K562 (cell line): Measurements from ENCODE around the gene STMND1. TPM values are rescaled to one million over a fixed set of nuclear protein-coding genes. Genes with fewer than 3 reads are reported as not detected.

Experiments
- ATAC-seq: fragments of 200-7000 bp; cut with Tn5 transposase; 3 replicates; pipeline ENCODE4 v1.9.1; 2020; ENCODE audit warnings: moderate library complexity
- BruUV-seq: library from RNA; stranded (reverse); fragments of 400-500 nt; replicated peaks from 2 replicates; lab custom pipeline; 2021; lab: Mats Ljungman, UMichigan
- CTCF ChIA-PET: fragments of 300-600 bp; formaldehyde crosslinking; extraction: SDS; loops from one replicate; lab custom pipeline; 2021; ENCODE audit warnings: low intra/inter-chr PET ratio; lab: Yijun Ruan, JAX
- POLR2A ChIA-PET: fragments of 300-600, 350-650 bp; sonication (Branson Sonifier 250); formaldehyde crosslinking; extraction: SDS; loops from one replicate; lab custom pipeline; 2021; ENCODE audit warnings: antibody characterized with exemption, inconsistent platforms; lab: Yijun Ruan, JAX
- DNase-seq, 4 experiments: peaks; one replicate each; pipeline versions ENCODE4 v3.0.0 to v3.0.0-alpha.2; 2011 to 2018; ENCODE audit warnings: low spot score in 3 of 4, mixed read lengths in 3 of 4; ENCODE audit errors: extremely low read depth in 1 of 4
- FAIRE-seq: peaks from 2 replicates; lab custom pipeline; 2011; peaks lifted over from hg19 to GRCh38; lab: Jason Lieb, UNC
- H2AFZ ChIP-seq: 2 replicates; pipeline ENCODE4 v1.6.0; 2011; ENCODE audit warnings: low read depth, low read length, control low read depth, inconsistent platforms
- H3K27ac ChIP-seq: fragments of 200-600 bp; 3 replicates; pipeline ENCODE4 v1.8.0; 2011; ENCODE audit warnings: low read depth, mild to moderate bottlenecking, control low read depth, inconsistent platforms, low read length, moderate library complexity, mixed read lengths; ENCODE audit errors: extremely low read depth
- H3K27me3 ChIP-seq, 2 experiments: fragments of 300-600 bp in 1 of 2; 2 replicates in 1 of 2; 3 replicates in 1 of 2; pipeline versions ENCODE4 v1.6.0 to v1.8.0; 2011; ENCODE audit warnings: inconsistent platforms in 2 of 2, low read length in 2 of 2, mild to moderate bottlenecking in 1 of 2, mixed read lengths in 1 of 2, moderate library complexity in 1 of 2; ENCODE audit not compliant: control insufficient read depth in 2 of 2, insufficient read depth in 2 of 2
- H3K36me3 ChIP-seq: fragments of 300-600 bp; 3 replicates; pipeline ENCODE4 v1.8.0; 2011; ENCODE audit warnings: mild to moderate bottlenecking, low read length, inconsistent platforms; ENCODE audit not compliant: control insufficient read depth, insufficient read depth
- H3K4me1 ChIP-seq, 2 experiments: fragments of 200-600 bp in 1 of 2; replicated peaks in 1 of 2; 2 replicates in 1 of 2; 3 replicates in 1 of 2; pipeline versions ENCODE4 v1.5.1 to v1.8.0; 2011; ENCODE audit warnings: inconsistent platforms in 2 of 2, low read length in 2 of 2, mild to moderate bottlenecking in 1 of 2, mixed read lengths in 1 of 2, moderate library complexity in 1 of 2; ENCODE audit not compliant: control insufficient read depth in 2 of 2, insufficient read depth in 2 of 2
- H3K4me2 ChIP-seq: 2 replicates; pipeline ENCODE4 v1.6.1; 2011; ENCODE audit warnings: low read length, control low read depth, inconsistent platforms, mixed read lengths; ENCODE audit not compliant: insufficient read depth
- H3K4me3 ChIP-seq: fragments of 200-600 bp; sonication (generic), shearing (Covaris generic); 2 replicates; pipeline ENCODE4 v1.5.1; 2016; ENCODE audit warnings: control low read depth, inconsistent platforms
- H3K79me2 ChIP-seq: fragments of 200-600 bp; 3 replicates; pipeline ENCODE4 v1.8.0; 2011; ENCODE audit warnings: low read length, inconsistent platforms; ENCODE audit not compliant: control insufficient read depth, insufficient read depth
- H3K9ac ChIP-seq, 2 experiments: 2 replicates each; pipeline versions ENCODE4 v1.6.0 to v1.6.1; 2011; ENCODE audit warnings: low read depth in 2 of 2, low read length in 2 of 2, control low read depth in 1 of 2, inconsistent platforms in 1 of 2, mild to moderate bottlenecking in 1 of 2, mixed read lengths in 1 of 2; ENCODE audit not compliant: insufficient read depth in 1 of 2
- H3K9me1 ChIP-seq: one replicate; pipeline ENCODE4 v1.6.0; 2011; ENCODE audit warnings: inconsistent platforms, mild to moderate bottlenecking, low read length, moderate library complexity; ENCODE audit not compliant: control insufficient read depth, insufficient read depth
- H3K9me3 ChIP-seq: replicated peaks from 2 replicates; pipeline ENCODE4 v1.5.1; 2011; ENCODE audit warnings: low read depth, low read length, inconsistent platforms; ENCODE audit not compliant: control insufficient read depth, insufficient read depth
- H4K20me1 ChIP-seq: replicated peaks from 2 replicates; pipeline ENCODE4 v1.6.1; 2011; ENCODE audit warnings: low read length, inconsistent platforms, mixed read lengths; ENCODE audit not compliant: control insufficient read depth, insufficient read depth
- CBX5 ChIP-seq: IDR thresholded peaks from 2 replicates; pipeline ENCODE4 v1.6.1; 2014; ENCODE audit warnings: low read depth, borderline replicate concordance
- DIDO1 ChIP-seq: fragments of 450-650 bp; IDR thresholded peaks from 2 replicates; pipeline ENCODE4 v1.6.1; 2016; ENCODE audit warnings: low read depth, missing biosample characterization, missing genetic modification characterization
- MCM3 ChIP-seq: fragments of 450-650 bp; IDR thresholded peaks from 2 replicates; pipeline ENCODE4 v1.6.1; 2016
- NR3C1 ChIP-seq: sonication (generic); formaldehyde crosslinking; IDR thresholded peaks from 2 replicates; pipeline ENCODE4 v1.8.1; 2022; ENCODE audit warnings: missing genetic modification reagents
- SMAD4 ChIP-seq: fragments of 250-450 bp; sonication (Bioruptor Pico); conservative IDR thresholded peaks from 2 replicates; pipeline ENCODE4 v1.8.0; 2021; ENCODE audit warnings: inconsistent platforms, mild to moderate bottlenecking, moderate library complexity
- SRSF7 ChIP-seq: fragments of 200-400 bp; formaldehyde crosslinking; optimal IDR thresholded peaks from 2 replicates; pipeline ENCODE3; 2017; ENCODE audit warnings: mild to moderate bottlenecking, low read depth, low read length
- TAF9B ChIP-seq: fragments of 450-650 bp; IDR thresholded peaks from 2 replicates; pipeline ENCODE4 v1.6.1; 2018; ENCODE audit warnings: mild to moderate bottlenecking; ENCODE audit not compliant: partially characterized antibody
- USF1 ChIP-seq: sonication (generic); formaldehyde crosslinking; IDR thresholded peaks from 2 replicates; pipeline ENCODE4 v1.9.0; 2022; ENCODE audit warnings: mild to moderate bottlenecking, missing genetic modification reagents
- ZBTB33 ChIP-seq: sonication (generic); formaldehyde crosslinking; IDR thresholded peaks from 2 replicates; pipeline ENCODE4 v1.8.1; 2023; ENCODE audit warnings: mild to moderate bottlenecking, missing genetic modification reagents
- ZNF121 ChIP-seq: sonication (generic); formaldehyde crosslinking; conservative IDR thresholded peaks from 2 replicates; pipeline ENCODE4 v1.8.0; 2022; ENCODE audit warnings: missing genetic modification reagents
- ZNF592 ChIP-seq: fragments of 450-650 bp; IDR thresholded peaks from 2 replicates; pipeline ENCODE4 v1.6.1; 2017; ENCODE audit warnings: antibody characterized with exemption, mild to moderate bottlenecking
- in situ Hi-C: fragments of 300-500 bp; cut with MboI; formaldehyde crosslinking; loops from 4 replicates; pipeline ENCODE4 v1.15.0; 2018; ENCODE audit warnings: inconsistent platforms, mixed read lengths
- intact Hi-C: fragments of 100-400 bp; cut with micrococcal nuclease; formaldehyde crosslinking; loops from 2 replicates; pipeline ENCODE4 v1.14.2; 2022
- polyA plus RNA-seq, 8 experiments: library from polyadenylated mRNA; depleted of rRNA in 4 of 8; stranded (reverse) in 5 of 8; unstranded in 3 of 8; fragments of >200 nt; fragmentation: Nextera tagmentation in 2 of 8; fragmentation: Illumina TruSeq in 1 of 8; extraction: Ambion mirVana in 2 of 8; extraction: Trizol in 1 of 8; gene quantifications; 2 replicates each; pipeline versions ENCODE4 v1.2.1 to v1.2.3, GENCODE V29; 2011 to 2014; ENCODE audit warnings: inconsistent platforms in 1 of 8, missing spikeins in 1 of 8
- total RNA-seq, 7 experiments: library from RNA; depleted of rRNA in 6 of 7; stranded (reverse); fragments of >200 nt in 6 of 7; fragmentation: Illumina TruSeq in 2 of 7; extraction: Trizol in 2 of 7; gene quantifications; 2 replicates each; pipeline versions ENCODE4 v1.2.1 to v1.2.3, GENCODE V29; 2011 to 2021; ENCODE audit warnings: low replicate concordance in 1 of 7

Gene STMND1
- total and polyA plus RNA-seq, 9 of the 15 experiments (the other 6 are each of a cell fraction or from before 2014, with no cell fraction given), result not detected

- H4K20me1 ChIP-seq, result no peaks in the 10 kb centered on the region
- ChIA-PET POLR2A (no interaction called here), CTCF (no interaction called here)
- intact Hi-C loops (no loop called here), in situ Hi-C loops (no loop called here)
- no TSS peak for BruUV-seq
- no peak overlapping the region for H2AFZ ChIP-seq
- no peaks in the 10 kb centered on the region for H3K4me1 ChIP-seq
- no peak for ATAC-seq
- no peak for DNase-seq
- no peak for FAIRE-seq
- no peaks in the 10 kb centered on the region for H3K79me2 ChIP-seq
- no peak overlapping the region for H3K4me3 ChIP-seq
- H3K9me3 ChIP-seq, result no peaks in the 10 kb centered on the region
- H3K27me3 ChIP-seq, result no peaks in the 10 kb centered on the region; a peak in 1 of 5 replicates
- H3K9ac ChIP-seq, result no peak overlapping the region
- no peak overlapping the region for H3K4me2 ChIP-seq
- TF ChIP-seq DIDO1 (tag) (no peak), NR3C1 (CRISPR knock-in tag) (no peak), SRSF7 (no peak), SMAD4 (CRISPR knock-in tag) (no peak), MCM3 (no peak), ZNF121 (CRISPR knock-in tag) (no peak)
- no peaks in the 10 kb centered on the region for H3K36me3 ChIP-seq
- no peaks in the 10 kb centered on the region for H3K9me1 ChIP-seq
- H3K27ac ChIP-seq, result no peak overlapping the region
Observed at GRCh38 chr6:17062871-17063440, 38.9 kb upstream of the STMND1 start.

GRCh38 chr6:17064975-17065374, 36.9 kb upstream of the STMND1 start:
- no peak for ATAC-seq
- in situ Hi-C loops, result no loop called here
- no peak for DNase-seq
- TF ChIP-seq CBX5, result no peak
- no peak for TF ChIP-seq USF1 (CRISPR knock-in tag)
- no peak for TF ChIP-seq ZNF592
- TF ChIP-seq TAF9B, result no peak
- no peak for TF ChIP-seq ZBTB33 (CRISPR knock-in tag)

More at GRCh38 chr6:17064975-17065374, 36.9 kb upstream of the STMND1 start:
- Histone ChIP-seq H3K27ac (no peak overlapping the region), H3K4me1 (no peaks in the 10 kb centered on the region), H4K20me1 (no peaks in the 10 kb centered on the region), H3K27me3 (no peaks in the 10 kb centered on the region), H3K9ac (no peak overlapping the region), H3K4me2 (no peak overlapping the region), H3K9me1 (no peaks in the 10 kb centered on the region), H2AFZ (no peak overlapping the region), H3K36me3 (no peaks in the 10 kb centered on the region), H3K79me2 (no peaks in the 10 kb centered on the region), H3K4me3 (no peak overlapping the region), H3K9me3 (no peaks in the 10 kb centered on the region)
- CTCF ChIA-PET, result no interaction called here
- no TSS peak for BruUV-seq
- POLR2A ChIA-PET, result no interaction called here
- FAIRE-seq, result no peak
- intact Hi-C loops, result no loop called here
